Stimulated activated CD4-positive, alpha-beta T cell treated with anti-CD3 and anti-CD28 coated beads, TNF-alpha, amount 100 ng/mL, for 48 hours (primary cell): ENCODE data around the gene TMCO2.
"Not testable (repeated sequence)": the region's sequence is repeated elsewhere in the genome, so short reads cannot be mapped to it uniquely, and the experiment has no call there.

Source experiments
- DNase-seq, 3 donors: peaks; one replicate each; pipeline ENCODE4 v3.0.0-alpha.2; 2020; ENCODE audit warnings: low read depth in 3 of 3

TMCO2 gene

DNA sequence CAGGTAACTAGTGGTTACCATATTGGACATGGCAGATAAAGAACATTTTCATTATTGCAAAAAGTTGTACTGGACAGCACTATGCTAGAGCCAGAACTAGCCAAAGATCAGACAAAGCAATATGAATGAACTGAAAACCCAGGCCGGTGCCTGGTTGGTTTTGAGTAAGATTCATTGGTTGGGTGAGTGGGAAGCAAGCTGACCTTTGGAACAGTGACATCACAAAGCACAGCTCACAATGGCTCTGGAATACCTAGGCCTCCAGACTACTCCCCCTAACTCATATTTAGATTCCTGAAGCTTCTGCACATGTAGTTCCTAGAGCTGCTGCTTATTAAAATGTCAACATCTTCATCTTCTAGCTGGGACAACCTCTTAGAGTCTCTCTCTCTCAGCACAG lies at the start of gene TMCO2:
Gene TMCO2, plus strand, starts transcription at position 283 of the 400 bp plus-strand sequence. Its CDS starts 57 bp downstream, at position 340.
- DNase-seq: no peak

DNA sequence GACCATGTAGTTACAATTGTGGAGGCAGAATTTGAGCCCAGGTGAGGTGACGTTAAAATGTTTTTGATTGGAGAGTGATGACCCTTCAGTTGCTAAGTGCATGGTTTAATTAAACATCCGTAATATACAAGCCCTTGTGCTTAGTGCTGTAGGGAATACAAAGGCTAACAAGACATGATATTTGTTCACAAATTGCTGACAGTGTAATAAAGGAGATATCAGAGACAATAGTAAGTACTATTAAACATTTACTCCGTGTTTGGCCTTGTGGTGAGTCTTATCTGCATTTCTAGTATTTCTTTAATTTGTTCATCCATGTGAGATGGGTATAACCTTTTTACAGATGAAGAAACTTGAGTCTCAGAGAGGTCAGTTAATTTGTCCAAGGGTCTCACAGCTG lies 48.6 kb upstream of the TMCO2 start:
- DNase-seq: no peak

DNA sequence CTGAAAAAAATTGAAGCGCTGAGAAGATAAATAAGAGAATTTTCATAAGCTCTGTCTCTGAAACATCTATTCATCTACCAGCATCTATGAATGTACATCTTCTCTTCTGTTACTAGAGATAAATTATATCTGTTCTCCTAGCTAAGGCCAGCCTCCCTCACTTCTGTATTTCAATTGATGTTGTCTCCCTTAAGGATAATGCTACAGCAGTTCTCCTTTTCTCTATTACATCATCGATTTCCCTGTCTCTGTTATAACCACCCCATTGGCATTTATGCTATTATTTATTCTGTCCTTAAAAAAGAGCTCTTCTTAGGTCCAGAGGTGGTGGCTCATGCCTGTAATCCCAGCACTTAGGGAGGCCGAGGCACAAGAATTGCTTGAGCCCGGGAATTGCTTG lies 42.9 kb upstream of the TMCO2 start:
- DNase-seq: no peak

DNA sequence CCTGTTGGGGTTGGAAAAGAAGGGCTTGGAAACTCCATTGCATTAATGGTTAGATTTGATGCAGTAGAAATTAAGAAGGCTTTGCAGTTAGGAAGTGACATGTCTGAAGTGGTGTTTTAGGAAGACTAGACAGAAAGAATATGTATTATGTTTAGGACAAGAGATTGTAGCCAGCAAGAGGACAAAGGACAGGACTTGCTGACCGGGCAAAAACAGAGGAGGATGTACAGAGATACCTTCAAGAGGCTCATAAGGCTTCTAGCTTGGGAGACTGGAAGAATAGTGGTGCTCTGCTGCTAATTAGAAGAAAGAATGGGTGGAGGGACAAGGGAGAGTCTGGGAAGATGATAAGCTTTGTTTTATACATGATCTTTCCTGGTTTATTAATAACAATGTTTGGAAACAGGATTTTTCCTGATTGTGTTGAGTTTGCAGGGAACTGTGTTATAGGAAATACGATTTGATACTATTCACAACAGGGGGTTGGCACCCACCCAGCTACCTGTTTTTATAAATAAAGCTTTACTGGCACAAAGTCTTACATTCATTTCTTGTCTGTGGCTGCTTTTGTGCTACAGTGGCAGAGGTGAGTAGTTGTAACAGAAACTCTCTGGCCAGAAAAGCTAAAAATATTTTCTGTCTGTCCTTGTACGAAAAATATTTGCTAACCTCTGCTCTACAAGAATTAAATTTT lies 37.1 kb upstream of the TMCO2 start:
- DNase-seq: no peak

DNA sequence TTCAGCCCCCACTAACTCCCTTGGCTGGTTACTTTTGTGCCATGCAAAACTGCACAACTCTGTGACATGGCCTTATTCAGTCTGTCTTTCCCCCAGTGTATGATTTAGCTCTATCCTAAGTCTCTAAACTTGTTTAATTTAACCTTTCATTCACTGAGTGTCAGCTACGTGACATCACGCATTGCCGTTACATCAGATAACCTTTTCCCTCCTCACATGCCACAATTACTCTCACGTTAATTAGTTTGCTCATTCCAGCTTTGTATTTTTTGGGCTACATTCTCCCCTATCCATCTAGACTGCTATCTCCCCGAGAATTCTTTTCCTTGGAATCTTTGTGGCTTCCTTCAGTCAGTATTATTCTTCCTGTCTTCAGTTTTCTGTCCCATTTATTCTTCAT lies 29.4 kb upstream of the TMCO2 start:
- DNase-seq: no peak

DNA sequence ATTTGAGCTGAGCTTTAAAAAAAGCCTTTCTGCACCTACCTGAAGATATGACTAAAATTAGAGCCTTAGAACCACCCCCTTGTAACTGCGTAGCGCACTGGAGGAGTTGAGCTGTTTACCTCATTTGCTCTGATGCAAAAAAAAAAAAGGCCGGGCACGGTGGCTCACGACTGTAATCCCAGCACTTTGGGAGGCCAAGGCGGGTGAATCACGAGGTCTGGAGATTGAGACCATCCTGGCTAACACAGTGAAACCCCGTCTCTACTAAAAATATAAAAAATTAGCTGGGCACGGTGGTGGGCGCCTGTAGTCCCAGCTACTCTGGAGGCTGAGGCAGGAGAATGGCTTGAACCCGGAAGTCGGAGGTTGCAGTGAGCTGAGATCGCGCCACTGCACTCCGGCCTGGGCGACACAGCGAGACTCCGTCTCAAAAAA lies 26.2 kb upstream of the TMCO2 start:
- not testable (repeated sequence) for DNase-seq

DNA sequence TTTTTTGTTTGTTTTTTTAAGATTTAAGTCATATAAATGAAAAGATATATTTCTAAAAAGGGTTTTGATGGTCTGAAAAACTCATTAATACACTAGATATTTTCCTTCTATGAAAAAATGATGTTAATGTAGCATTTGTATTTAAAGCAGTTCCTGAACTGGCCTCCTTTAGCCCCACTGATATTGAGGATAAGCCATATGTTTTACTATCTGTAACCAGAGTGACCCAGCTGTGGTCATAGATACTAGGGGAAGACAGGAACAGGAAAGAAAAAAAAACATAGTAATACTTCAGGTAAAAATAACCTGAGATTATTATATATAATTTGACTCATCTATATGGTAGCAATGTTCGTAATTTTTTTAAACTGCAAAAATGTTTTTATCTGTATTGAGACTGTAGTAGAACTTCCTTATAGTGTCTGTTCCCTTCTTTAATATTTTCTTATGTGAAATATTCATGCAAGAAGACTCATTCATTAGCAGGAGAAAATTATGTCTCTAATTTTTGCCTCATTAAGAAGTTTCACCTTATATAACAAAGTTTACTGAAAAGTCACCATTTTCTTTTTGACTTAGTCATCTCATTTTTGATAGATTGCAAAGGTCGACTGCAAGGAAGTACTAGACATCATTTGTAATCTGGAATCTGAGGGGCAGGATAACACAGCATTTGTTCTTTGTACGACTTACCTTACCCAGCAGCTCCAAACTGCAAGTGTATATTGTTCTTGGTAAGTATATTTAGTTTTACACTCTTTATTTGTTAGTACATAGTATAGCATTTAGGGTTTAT lies 25.6 kb upstream of the TMCO2 start:
- no peak for DNase-seq

DNA sequence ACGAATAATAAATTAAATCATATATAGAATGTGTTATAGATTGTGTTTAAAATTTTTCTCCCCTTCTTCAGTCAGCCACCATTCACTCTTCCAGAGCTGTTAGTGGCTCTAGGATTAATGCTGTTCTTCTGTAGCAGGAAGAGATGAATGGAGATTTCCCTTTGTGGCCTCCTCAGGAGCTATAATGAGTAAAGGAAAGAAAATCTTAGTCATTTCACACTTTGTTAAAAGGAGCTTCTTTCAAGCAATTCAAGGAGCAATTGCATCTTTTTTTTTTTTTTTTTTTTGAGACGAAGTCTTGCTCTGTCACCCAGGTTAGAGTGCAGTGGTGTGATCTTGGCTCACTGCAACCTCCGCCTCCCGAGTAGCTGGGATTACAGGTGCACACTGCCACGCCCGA lies 23.7 kb upstream of the TMCO2 start:
- DNase-seq: no peak

DNA sequence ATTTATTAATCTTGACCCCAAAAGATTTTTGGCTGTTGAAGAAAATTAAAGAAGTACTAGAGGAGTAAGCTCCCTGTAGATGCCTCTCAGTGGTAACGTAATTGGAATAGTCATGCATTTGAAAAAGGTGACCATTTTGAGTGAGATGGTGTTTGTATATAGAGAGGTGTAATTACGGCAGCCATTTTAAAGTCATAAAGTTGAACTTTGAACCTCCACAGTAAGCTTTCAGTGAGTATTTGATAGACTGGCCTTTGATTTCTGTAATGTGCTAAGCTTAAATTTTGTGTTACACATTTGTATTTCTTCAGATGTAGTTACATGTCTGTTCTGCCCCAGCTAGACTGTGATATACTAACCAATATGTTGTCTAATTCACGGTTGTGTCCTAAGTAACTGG lies 21.5 kb upstream of the TMCO2 start:
- DNase-seq: no peak

DNA sequence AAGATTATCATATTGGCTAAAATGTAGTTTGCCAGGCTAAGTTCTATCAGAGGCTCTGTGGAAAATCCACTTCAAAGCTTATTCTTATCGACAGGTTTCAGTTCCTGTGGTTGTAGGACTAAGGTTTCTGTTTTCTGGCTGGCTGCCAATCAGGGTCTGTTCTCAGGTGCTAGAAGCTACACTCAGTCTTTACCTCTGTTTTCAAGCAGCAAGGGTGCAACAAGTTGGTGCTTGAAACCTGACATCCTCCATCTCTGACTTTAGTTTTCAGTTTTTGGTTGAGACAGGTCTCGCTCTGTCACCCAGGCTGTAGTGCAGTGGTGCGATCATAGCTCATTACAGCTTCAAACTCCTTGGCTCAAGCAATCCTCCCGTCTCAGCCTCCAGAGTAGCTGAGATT lies 15.3 kb upstream of the TMCO2 start:
- DNase-seq: peak; percentile 52 to 61 (median 58)

DNA sequence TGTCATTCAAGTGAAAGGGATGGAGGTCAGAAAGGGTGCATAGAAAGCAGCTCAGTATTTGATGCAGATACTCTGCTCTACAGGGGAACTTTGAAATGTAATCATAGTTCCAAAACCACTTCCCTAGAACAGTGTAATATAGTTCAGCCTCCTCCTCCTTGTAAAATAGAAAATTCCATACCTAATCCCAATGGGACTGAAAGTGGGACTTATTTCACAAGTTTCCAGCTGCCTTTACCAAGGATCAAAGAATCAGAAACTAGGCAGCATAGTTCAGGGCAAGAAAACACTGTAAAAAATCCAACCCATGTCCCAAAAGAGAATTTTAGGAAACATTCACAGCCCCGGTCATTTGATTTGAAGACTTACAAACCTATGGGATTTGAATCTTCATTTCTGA lies 8.1 kb upstream of the TMCO2 start:
- DNase-seq: no peak

DNA sequence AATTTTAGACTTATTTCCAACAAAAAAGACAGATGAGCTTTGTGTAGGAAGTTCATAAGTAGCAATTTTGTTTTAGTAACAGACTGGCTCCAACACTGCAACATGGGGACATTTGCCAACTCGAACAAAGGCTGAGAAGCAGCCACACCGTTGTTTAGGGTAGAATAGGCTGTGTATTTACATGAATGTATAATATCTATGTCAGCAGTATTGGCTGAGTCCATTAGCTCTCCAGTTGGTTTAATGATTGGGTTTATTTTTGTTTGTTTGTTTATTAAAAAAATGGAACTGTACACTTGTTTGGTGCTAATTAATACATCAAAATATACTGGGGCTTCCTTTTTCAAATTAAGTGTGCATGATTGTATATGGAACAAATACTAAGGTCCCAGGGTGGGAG lies 7.3 kb upstream of the TMCO2 start:
- no peak for DNase-seq

DNA sequence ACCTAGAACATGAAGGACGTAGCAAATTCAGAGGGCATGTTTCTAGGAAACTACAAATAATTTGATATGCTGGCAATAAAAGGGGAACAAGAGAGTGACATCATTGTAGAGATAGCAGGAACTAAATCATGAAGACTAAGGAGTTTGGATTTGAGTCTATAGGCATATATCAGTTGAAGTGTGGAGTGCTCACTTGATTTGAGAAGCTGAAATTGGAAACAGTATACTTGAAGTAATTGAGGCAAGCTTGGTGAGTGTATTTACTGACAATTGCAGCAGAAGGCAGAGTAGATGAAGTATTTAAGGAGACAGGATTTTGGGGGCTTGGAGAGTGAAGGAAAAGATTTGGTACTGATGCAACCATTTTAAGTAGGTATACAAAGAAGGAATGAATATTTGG lies 6.4 kb upstream of the TMCO2 start:
- DNase-seq: no peak

DNA sequence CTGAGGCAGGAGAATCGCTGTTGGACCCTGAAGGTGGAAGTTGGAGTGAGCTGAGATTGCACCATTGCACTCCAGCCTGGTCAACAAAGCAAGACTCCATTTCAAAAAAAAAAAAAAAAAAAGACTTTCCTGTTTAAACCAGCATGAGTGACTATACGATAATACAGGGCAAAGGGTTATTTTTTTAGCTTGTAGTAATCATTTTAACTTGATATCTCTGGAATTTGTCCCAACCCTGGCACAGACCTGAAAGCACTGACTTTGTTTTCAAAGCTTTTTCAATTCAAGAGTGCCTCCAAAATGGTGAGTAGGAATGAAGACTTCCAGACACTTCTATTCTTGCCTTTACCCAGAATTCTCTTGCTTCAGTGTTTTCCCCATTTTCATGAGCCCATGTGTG lies 4.4 kb upstream of the TMCO2 start:
- no peak for DNase-seq

DNA sequence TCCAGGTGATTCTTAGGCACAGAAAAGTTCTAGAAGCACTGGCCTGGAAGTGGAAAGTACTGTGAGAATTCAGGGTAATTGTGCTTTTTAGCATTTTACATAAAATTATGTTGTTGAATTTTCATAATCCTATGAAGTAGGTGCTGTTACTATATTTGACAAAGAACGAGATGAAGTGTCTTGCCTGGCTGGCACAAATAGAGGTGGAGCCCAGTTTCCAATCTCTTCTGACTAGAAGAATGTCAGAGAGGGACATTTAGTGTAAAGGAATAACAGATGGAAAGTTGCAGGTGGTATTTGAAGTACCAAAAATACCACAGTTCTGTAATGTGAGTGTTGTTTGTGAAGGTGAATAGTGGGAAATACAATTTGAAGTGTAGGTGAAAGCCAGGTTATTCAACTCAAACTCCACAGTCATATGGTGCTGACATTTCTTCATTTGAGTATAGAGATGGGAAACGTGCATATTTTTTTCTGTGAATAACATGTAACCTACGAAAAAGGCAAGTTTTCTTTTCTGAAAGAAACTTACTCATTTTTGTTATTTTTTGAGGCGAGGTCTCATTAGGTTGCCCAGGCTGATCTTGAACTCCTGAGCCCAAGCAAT lies 3.5 kb upstream of the TMCO2 start:
- DNase-seq: no peak

DNA sequence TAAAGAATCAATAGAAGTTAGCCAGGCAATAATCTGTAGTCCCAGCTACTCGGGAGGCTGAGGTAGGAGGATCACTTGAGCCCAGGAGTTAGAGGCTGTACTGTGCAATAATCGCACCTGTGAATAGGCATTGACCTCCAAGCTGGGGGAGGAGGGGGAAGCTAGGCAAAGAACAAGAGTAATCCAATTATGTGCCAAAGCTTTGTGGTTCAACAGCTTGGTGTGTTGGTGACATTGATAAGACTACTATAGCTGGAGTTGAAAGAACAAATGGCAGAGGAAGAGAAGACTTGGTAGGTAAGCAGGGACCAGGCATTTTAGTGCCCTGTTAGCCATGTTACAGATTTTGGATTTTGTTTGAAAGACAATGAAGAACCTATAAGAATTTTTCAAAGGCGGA lies 2.1 kb upstream of the TMCO2 start:
- DNase-seq: no peak

DNA sequence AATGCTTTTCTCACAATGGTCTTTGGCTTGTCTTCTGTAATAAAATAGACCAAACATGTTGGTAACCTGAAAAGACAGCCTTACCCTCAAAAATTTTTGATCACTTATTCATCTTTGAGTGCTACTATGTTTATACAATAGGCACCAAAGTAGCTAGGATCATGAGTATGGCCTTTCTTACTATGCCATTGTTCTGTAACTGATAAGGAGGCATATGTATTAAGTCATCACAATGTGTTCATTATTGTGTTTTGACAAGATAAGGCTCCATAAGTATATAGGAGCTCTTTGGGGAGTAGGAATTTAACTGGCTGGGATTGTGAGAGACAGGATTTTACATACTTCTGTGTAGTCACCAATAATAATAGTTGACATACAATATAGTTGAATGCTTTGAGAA lies 675 bp downstream of the TMCO2 start:
- DNase-seq: no peak

DNA sequence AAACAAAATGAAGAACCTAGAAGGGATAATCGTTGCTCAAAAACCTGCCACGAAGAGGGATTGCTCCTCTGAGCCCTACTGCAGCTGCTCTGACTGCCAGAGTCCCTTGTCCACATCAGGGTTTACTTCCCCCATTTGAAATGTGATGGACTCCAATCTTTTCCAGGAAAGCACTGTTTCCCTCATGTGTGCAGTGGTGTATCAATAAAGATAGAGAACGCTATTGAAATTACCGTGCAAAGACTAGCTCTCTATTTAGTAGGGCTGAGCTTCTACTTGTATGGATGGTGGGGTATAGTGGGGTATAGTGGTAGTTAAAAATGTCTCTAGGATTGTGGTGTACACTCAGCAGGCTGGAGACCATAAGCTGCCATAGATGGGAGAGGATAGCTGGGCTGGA lies 3.7 kb downstream of the TMCO2 start:
- DNase-seq: no peak

DNA sequence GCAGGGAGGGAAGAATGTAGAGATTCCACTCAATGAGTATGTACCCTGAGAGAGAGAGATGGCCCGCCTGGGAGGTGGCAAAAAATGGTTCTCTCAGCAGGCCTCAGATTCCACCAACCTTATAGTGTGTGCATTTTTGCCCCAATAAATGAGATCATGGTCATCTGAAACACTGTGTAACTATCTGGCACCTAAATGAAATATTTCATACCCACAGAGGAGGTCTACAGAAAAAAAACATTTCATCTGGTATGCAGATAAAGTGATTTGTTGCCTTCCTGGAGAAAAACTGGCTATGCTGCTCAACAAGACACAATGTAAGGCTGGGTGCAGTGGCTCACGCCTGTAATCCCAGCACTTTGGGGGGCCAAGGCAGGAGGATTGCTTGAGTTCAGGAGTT lies 4.9 kb downstream of the TMCO2 start:
- no peak for DNase-seq

DNA sequence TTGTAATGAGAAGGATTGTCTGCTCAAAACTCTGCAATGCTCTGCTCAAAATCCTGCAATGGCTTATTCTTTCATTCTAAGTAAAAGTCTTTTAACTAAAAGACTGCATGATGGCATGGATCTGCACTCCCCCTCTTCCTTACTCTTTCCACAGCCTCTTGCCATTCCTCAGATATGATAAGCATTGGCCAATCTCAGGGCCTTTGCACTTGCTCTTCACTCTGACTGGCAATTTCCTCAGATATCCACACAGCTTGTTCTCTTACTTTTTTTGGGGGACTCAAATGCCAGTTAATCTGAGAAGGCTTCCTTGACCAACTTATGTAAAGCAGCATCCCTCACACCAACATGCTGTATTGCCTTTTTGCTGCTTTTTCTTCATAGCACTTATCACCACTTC lies 7.5 kb downstream of the TMCO2 start:
- DNase-seq: no peak

DNA sequence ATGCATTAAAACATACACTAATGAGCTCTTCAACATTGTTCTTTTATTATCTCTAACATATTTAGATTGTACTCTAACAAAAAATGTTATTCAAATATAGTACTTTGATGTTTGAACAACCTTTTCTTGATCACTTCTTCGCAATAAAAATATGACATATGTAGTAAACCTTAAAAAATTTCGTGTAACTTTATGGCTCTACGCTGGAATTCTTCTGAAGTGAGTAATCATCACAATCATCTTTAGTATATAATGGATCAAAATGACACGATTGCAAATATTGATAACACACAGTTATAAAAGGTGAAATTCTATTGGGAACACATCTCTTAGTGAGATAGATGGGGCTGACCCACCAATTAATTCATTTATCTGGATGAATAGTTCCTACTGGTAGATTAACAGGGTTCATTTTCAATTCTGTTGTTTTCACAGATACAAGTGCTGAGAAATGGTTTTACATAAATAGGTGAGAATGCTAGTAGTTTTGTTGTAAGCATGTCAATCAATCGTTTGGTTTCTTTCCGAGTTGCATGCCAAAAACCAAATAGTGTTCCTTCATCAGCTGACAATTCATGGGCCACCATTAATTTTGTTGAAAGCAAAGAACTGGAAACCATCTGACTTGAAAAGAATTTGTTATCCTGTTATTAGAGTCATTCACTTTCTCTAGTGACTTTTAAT lies 8.8 kb downstream of the TMCO2 start:
- no peak for DNase-seq

DNA sequence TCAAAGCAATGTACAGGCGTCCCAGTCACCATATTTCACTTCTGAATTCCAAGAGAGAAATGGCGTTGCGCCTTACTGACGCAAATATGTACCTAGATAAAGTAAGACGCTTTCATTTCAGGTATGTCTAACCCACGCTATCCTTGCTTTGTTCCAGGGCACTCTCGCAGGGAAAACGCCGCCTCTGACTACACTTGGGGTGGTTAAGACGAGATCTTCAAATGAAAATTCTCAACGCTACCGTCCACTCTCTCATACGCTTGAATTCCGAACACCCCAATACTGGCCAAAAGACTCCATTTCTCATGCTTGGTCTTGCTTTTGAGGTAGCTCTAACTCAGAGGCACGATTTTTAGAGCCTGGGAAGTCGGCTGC lies 9.6 kb downstream of the TMCO2 start:
- no peak for DNase-seq
